Cerebellar nuclear complex (tissue), 1 donor: Measurements from ENCODE around the gene BPIFB1.
A peak's percentile ranks its signal among the peaks of the same experiment; 100 is the strongest.

Experiments
- DNase-seq, 2 experiments: peaks; one replicate each; lab custom pipeline; 2025; lab: John Stamatoyannopoulos, UW

Gene BPIFB1

DNA sequence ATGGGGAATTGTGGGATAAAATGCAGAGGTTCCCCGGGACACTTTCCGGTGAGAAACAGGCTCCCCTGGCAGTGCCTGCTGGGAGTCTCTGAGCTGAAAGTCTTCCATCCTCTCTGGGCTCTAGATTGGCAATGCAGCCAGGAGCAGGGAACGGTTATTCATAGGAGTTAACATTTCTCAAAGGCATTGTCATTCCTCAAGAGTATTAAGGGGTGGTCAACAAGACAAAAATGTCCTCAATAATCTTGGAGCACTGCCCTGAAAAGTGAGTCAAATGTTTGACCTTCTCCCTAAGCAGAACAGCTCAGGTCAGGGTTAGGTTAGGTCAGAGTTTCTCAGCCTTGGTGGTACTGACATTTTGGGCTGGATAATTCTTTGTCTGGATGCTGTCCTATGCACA is 13.2 kb downstream of the BPIFB1 start:
- no peak for DNase-seq

DNA sequence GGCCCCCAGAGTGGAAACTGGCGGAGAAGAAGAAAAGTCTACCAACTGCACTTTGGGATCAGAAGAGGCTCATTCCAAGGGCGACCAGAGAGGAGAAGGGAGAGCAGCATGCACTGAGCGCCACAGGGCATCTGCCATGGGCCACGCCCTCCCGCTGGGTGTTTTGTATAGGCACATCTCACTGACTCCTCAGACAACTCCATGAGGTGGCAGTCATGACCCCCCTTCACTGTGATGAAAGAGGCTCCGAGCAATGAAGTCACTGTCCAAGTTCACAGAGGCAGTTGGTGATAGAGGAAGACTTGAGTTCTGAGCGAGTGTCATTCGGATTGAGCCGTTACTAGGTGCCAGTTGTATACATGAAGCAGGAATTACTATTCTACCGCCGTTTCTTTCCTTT is 15.4 kb downstream of the BPIFB1 start:
- DNase-seq, result no peak

DNA sequence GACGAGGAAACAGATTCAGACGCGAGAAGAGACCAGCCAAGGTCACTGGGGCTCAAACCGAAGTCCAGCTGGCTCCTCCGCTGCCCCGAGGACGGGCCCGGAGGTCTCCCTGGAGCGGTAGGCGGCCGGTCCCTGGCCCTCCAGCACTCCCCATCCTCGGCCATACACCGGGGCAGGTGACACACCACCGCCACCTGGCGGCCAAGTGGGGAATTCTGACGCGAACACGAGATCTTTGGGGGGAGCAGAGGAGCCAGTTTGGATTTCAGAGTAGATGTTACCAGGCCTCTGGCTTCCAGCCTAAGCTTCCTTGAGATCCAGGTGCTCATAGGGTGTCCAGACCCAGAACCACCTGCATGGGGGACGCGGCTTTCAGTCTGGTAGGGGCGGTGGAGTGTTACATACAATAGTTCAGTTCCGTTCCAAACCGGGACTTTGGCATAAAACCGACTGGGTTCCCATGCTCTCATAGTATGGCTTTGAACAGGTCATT is 16.1 kb downstream of the BPIFB1 start:
- DNase-seq, result peak in 1 of 2 experiments; percentile 51

DNA sequence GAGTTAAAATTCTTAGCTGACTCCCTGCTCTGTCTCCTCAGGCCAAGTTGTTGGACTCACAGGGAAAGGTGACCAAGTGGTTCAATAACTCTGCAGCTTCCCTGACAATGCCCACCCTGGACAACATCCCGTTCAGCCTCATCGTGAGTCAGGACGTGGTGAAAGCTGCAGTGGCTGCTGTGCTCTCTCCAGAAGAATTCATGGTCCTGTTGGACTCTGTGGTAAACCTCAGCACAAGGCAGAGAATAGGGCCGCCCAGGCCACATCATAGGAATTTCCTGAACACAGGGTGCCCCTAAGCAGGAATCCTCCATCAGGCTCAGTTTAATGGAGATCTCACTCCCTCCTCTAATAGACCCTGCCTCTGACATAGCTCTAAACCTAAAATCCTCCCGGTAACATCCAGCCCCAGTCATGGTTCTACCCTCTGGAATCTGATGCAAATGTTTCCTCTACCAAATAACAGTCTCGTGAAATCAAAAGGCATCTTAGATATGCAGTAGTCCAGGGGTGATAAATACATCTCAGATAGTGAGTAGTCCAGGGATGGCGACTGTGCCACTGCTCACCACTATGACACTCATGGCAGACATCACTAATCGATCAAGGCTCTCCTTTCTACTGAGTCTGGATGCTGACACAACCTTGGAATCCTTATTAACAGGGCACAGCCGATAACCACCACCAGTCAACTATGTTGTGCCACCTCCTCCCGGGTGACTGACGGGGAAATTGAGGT is 18.3 kb downstream of the BPIFB1 start:
- DNase-seq, result no peak

DNA sequence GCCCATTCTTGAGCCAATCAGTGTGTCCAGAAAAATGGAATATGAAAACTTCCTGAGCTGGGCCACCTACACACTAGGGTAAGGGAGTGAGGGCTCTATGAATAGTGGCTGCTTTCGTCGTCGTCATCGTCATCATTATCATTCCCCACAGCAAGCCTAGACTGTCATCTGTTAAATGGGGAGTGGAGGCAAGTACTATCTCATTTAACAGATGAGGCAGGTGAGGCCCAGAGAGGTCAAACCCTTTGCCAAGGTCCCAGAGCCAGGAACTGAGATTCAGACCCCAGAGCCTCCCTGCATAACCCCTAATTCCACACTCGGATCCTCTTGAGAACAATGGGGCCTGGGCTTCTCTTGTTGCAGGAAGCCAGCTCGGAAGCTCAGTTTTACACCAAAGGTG is 20.6 kb downstream of the BPIFB1 start:
- no peak for DNase-seq

DNA sequence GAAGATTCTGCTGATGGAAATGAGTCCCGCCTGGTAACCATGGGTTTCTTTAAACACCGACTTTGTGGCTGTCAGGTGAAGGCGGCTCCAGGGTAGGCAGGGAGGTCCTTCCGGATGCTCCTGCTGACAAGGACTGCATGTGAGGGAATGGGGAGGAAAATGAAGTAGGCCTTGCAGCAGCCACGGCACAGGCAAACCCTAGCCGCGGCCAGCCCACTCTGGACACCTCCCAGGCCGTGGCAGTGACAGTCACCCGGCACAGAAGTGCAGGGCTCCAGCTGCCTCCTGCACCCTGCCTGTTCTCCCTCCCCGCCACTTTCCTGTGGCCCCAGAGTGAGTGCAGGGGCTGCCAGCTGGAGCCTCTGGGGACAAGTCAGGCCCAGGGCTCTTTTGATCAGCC is 21.0 kb downstream of the BPIFB1 start:
- no peak for DNase-seq

DNA sequence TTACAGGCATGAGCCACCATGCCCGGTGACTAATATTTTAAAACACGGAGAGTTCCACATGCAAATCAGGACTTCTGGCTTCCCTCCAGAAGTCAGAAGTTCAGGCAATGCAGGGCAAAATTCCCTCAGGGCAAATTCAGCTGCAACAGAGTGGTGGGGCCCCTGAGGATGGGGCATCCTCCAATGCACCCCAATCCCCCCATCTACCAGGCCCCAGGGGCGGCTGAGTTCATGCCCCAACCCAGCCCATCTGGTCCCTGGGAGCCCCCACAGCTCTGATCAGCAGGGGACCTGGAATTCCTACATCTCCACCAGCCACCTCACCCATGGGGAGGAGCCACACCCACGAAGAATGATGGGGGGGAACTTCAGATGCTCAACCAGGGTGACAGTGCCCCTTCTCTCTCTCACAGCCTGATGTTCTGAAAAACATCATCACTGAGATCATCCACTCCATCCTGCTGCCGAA is 22.6 kb downstream of the BPIFB1 start:
- DNase-seq, result no peak

DNA sequence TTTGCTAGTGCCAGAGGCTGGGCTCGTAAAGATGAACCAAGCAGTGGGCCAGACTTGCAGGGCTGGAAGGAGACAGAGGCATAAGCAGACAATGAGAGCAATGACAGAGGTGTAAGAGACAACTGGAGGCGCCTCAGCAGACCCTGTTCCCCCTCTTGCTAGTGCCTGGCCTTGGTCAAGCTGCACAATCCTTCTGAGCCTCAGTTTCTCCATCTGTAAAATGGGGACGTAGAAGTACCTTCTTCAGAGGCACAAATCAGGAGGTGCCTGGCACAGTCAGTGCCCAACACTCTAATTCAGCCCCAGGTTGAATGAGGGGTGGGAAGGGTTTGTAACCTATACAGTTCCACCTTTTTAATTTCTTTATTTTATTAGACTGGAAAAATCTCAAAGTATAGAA is 23.2 kb downstream of the BPIFB1 start:
- DNase-seq, result no peak

DNA sequence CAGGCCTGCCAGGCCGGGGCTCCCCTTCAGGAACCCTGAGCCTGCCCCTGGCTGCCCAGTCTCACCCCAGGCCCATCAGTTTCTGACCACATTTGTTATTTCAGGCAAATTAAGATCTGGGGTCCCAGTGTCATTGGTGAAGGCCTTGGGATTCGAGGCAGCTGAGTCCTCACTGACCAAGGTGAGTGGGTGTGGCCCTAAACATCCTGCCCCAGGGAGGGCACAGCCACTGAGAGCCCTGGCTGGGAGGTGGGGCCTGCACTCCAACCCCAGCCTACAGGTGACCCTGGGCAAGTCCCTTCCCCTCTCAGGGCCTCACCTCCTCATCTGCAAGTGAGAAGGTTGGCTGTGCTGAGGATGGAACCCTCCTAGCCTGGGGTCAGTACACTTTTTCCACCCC is 23.8 kb downstream of the BPIFB1 start:
- DNase-seq, result no peak

DNA sequence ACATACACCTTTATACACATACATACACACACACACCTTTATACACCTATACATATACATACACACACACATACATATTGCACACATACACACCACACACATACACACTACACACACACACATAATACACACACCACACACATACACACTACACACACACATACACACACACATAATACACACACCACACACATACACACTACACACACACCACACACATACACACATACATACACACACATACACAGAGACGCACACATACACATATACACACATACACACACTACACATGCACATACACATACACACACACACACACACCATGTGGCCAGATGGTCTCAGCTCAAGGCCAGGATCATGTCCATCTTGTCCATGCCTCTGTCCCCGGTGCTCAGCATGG is 25.7 kb downstream of the BPIFB1 start:
- DNase-seq, result no peak

DNA sequence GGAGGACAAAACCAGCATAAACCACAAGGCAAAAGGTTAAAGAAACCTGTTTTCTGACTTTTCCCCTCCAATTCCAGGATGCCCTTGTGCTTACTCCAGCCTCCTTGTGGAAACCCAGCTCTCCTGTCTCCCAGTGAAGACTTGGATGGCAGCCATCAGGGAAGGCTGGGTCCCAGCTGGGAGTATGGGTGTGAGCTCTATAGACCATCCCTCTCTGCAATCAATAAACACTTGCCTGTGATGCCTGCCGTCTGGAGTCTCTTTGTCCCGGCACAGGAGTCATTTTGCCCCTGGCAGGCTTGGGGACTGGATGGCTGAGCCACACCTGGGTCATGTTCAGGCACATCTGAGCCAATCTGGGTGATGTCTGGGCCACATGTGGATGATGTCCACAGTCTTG is 26.6 kb downstream of the BPIFB1 start:
- DNase-seq, result no peak

DNA sequence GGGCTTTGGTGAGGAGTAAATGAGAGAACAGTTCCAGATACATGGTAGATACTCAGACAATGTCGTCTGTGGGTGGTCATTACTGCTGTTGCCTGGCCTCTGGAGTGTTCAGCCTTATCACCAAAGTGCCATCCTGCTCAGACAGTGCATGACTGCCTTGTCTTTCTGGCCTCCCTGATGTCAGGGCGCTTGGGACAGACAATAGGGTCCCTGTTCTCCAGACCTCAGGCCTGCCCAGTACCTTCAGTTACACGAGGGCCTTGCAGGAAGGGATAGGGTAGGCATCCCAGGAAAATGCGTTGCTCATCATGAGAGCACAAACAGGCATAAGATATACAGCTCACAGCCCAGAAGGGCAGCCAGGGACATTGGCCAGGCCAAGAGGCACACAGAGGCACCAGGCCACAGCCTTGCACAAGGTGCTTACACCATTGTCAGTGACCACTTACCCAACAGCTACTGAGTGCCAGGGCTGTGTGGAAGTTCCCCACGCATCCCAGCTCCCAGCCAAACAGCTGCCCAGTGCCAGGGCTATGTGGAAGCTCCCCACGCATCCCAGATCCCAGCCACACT is 27.4 kb downstream of the BPIFB1 start:
- no peak for DNase-seq

DNA sequence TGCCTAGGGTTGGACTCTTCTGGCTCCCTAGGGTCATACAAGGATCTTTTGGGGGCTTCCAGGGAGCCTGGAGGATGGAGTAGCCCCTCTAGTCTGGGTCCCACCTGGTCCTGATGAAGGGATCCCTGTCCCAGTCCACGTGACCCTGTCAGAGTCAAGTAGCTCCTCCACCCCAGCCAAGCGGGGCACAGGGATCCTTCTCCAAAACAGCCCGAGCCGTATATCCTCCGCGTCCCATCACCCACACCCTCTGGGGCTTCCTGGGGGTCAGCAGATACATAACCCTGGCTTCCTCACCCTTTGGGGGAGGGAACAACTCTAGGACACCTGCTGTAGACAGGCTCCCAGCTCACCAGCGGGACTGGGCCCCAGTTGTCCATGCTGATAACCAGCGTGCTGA is 28.0 kb downstream of the BPIFB1 start:
- no peak for DNase-seq

DNA sequence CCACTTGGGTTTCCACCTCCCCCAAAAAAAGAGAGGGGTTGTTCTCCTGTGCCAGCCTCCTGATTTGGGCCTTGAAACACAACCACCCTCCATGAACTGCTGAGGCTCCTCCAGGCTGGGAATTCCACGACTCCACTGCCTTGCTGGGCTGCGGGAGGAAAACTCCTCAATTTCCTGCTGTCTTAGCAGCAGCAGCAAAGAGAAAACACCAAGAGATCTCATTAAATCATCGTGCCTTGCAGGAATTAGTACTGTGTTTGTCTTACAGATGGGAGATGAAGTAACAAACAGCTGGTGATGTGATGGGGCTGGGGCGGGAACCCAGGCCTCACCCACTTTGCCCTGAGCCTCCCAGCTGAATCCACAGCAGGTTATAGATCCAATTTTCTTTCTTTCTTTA is 29.0 kb downstream of the BPIFB1 start:
- DNase-seq, result no peak

DNA sequence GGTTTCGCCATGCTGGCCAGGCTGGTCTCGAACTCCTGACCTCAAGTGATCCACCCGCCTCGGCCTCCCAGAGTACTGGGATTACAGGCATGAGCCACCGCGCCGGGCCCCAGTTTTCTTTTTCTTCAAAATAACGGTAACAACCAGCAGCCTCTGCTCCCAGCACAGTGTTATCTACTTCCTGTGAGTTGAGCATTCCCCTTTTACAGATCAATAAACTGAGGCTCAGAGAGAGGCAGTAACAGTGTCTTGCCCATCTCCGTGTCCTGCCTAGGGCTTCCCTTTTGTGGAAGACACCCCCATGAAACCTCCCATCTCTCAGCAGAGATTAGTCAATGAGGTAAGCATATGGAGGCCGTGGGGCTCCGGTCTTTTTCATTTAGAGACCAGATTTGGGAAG is 29.6 kb downstream of the BPIFB1 start:
- DNase-seq, result no peak

DNA sequence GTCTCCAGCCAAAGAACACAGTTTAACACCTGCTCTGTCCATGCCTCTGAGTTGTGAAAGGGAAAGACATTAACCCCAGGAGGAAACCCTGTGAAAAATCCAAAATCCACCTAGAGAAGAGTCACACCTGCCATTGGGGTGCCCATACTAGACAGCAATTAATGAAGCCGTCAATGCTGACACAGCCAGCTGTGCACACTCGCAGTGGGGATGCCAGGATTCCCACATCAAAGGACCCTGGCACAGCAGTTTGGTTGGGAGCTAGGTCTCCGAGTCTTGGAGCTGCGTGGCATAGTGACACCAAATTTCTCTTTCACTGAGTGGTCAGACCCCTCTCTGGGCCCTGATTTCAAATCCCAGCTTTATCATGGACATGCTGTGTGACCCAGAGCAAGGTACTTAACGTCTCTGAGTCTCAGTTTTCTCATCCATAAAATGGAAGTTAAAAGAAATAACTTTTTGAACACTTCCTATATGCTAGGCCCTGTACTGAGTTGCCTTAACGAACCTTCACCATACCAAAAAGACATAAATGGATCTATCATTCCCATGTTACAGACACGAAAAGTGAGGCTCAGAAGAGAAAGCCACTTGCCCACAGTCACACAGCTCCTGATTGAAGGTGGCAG is 30.8 kb downstream of the BPIFB1 start:
- no peak for DNase-seq

DNA sequence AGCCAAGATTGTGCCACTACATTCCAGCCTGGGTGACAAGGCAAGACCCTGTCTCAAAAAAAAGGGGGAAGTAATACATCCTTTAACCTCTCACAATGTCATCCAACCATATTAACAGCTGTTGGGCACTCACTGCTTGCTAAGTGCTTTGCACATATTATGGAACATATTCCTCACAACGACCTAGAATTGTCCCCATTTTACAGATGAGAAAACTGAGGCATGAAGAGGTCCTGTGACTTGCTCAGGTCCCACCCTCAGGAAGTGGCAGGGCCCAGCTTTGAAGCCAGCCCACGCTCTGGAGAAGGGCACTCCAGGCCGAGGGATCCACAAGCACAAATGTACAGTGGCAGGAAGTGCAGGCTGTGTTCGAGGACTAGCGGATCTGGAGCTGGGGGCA is 33.3 kb downstream of the BPIFB1 start:
- no peak for DNase-seq

DNA sequence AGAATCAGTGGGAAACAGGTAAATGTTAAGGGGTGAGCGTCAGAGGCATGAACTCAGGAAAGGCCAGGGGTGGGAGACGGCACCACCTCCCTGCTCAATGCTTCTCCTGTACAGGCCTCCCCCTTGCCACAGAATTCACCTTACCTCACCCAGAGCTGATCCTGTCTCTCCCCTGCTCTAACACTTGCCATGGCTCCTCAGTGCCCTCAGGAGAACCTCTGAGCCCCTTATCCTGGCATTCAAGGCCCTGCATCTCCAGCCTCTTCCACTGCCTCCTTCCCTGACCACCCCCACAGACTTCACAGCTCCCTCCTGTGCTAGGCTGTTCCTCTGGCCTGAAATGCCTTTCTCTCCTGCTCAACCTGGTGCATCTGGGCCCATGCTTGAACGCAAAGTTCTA is 33.9 kb downstream of the BPIFB1 start:
- no peak for DNase-seq

DNA sequence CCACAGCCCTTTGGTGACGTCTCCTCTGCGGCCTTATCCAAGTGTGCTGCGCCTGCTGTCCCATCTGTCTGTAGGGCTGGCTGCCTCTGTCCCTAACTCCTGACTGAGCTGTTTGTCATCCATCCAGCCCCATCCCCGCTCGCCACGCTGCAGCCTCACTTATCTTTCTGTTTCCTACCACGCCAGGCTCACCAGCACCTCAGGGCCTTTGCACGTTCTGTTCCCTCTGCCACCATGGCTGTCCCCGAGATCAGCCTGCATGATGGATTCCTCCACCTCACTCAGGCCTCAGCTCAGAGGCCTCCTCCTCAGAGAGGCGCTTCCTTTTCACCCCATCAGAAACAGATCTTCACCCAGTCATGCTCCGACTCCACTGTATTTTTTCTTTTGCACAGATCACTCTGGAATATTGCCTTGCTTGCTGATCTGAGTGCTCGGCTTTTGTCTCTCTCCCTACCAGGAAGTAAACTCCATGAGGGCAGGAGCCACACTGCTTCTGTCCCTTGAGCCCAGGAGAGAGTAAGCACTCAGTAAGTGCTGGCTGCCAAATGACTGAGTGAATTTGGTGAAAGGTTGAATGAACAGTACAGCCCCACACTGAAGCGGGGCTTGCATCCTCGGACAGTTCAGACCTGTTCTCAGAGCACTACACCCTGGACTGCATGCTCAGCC is 34.5 kb downstream of the BPIFB1 start:
- no peak for DNase-seq

DNA sequence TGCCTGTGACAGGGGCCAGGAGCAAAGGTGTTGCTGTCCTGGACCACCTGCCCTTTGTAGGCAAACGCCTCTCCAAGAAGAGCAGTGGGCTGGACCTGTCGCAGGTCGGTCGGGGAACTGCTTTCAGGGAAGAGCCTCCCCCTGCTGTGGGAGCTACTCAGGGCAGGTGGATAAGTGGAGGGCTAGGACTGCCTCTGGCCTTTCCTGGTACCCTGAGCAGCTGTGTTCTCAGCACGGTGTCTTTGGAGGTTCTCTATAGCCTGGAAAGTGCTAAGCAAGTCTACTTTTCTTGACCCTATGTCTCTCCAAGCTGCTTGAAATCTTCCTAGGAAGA is 35.0 kb downstream of the BPIFB1 start:
- no peak for DNase-seq

DNA sequence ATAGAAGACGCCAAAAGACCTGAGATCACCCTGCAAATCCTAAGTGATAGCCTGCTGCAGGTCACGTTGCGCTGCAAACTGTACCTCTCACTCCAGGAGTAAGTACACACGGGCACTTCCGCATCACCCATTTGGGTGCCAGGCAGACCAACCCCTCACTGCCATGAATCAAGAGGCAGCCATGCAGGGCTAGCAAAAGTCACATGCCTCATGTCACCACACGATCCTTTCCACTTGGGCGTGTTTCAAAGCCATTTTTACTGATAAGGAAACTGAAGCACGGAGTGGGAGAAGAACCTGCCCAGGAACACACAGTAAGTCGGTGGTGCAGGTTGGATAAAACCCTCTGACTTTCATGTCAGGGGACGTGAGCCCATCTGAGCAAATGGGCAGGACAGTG is 37.0 kb downstream of the BPIFB1 start:
- no peak for DNase-seq

DNA sequence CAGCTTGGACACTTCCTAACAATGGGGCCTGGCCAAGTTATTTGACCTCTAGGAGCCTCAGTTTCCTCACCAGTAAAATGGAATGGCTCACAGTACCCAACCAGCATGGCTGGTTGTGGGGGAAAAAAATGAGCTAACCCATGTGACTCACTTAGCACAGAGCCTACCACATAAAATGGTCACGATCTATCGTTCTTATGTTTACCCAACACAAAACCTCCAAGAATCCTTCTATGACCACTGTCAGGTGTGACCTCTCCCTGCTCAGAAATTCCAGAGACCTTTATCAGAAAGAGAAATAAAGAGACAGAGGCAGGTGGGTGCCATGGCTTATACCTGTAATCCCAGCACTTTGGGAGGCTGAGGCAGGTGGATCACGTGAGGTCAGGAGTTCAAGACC is 39.4 kb downstream of the BPIFB1 start:
- no peak for DNase-seq

DNA sequence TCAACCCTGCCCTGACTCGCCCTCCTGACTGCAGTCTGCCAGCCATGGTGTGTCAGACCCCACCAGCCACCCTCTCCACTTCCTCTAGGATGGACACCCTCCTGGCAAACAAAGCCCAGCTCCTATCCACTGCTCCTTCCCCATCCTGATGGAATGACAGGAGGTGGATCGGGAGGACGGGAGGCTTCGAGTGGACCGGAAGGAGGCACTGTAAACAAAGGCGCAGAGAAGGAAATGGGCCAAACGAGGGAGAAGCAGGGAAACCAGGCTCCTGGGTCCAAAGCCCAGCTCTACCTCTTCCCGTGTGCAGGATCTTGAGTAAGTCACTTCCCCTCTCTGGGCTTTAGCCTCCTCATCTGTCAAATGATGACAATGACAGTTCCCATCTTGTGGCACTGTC is 40.2 kb downstream of the BPIFB1 start:
- no peak for DNase-seq
